AG09309 (cell line): ENCODE measurements around the gene SFMBT2.

Source experiments
- DNase-seq: peaks from one replicate; pipeline ENCODE4 v3.0.0-alpha.2; 2010; ENCODE audit warnings: low read depth
- H3K4me3 ChIP-seq: 2 replicates; pipeline ENCODE4 v1.5.1; 2011; ENCODE audit warnings: mild to moderate bottlenecking, low read depth, low read length, moderate library complexity; ENCODE audit not compliant: control insufficient read depth
- CTCF ChIP-seq: IDR thresholded peaks from 2 replicates; pipeline ENCODE4 v1.5.1; 2011; ENCODE audit warnings: mild to moderate bottlenecking, low read depth, low read length, inconsistent platforms; ENCODE audit not compliant: insufficient read depth, control insufficient read depth; ENCODE audit errors: missing control alignments

The SFMBT2 gene

GRCh38 chr10:7425691-7426090 is 14.9 kb upstream of the SFMBT2 start:
- DNase-seq: no peak
- TF ChIP-seq CTCF: no peak
- no peak overlapping the region for H3K4me3 ChIP-seq

DNA sequence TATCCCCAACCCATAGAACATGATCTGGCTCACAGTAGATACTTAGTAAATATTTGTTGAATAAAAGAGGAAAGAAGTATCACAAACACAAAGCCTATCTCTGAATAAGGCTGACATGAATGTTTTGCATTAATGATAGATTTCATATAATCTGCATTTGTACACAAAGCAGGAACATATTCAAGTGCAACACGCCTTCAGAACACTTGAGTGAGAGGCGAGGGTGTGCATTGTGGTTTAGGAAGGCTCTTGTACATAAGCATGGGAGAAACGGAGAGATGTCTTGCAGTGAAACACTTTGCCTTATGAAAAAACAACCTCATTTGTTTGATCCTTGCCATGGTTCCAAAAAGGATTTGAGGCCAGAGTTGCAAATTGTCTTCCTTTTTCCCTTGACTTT is 14.1 kb upstream of the SFMBT2 start:
- no peak overlapping the region for H3K4me3 ChIP-seq
- no peak for DNase-seq
- no peak for TF ChIP-seq CTCF

DNA sequence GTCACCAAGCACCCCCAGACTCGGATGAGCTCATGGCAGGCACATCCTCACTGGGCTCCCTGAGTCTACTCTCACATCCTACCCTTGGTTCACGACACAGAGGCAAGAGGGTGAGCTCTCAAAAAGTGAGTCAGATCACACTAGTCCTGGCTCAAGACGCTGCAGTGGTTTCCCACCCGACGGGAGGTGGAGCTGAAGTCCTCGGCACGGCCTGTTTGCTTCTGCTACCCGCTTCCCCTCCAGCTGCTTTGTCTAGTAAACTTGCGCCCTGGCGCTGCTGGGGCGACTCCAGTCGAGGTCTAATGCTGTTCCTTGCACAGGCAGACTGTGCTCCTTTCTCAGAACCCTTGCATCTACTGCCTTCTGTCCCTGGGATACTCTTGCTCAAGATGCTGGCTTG is 13.5 kb upstream of the SFMBT2 start:
- DNase-seq: no peak
- no peak for TF ChIP-seq CTCF
- H3K4me3 ChIP-seq: no peak overlapping the region

GRCh38 chr10:7423521-7423920 is 12.7 kb upstream of the SFMBT2 start:
- TF ChIP-seq CTCF: no peak
- DNase-seq: no peak
- H3K4me3 ChIP-seq: no peak overlapping the region

DNA sequence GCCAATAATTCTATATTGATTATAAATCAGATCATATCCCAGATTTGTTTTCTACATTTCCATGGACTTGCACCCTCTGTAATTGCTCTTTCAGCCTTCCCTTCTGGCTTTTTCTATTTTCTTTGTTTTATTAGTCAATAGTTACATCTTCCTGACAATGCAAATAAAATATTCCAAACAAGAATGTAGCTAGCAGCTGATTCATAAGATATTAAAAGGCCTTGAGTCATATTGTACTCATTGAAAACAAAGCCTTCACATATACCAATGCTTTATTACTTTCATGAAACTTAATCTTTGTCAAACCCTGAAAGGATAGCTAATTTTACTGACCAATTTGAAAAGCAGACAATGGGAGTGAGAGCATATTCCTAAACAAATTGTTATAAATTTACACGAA is 10.7 kb upstream of the SFMBT2 start:
- H3K4me3 ChIP-seq: no peak overlapping the region
- TF ChIP-seq CTCF: no peak
- no peak for DNase-seq

- no peak for TF ChIP-seq CTCF
- no peak for DNase-seq
- H3K4me3 ChIP-seq: no peak overlapping the region
Observed at GRCh38 chr10:7419998-7420397, 9.2 kb upstream of the SFMBT2 start.

- no peak overlapping the region for H3K4me3 ChIP-seq
- no peak for DNase-seq
- no peak for TF ChIP-seq CTCF
Observed at GRCh38 chr10:7417807-7418206, 7.0 kb upstream of the SFMBT2 start.
